HUES48 (cell line): ENCODE data around the gene GNL1.
"Not testable (repeated sequence)": the region's sequence is repeated elsewhere in the genome, so short reads cannot be mapped to it uniquely, and the experiment has no call there.

Experiments
- H3K27ac ChIP-seq: one replicate; pipeline ENCODE4 v1.7.0; 2013; ENCODE audit warnings: low read depth, low read length, inconsistent platforms
- H3K27me3 ChIP-seq: 2 replicates; pipeline ENCODE4 v1.6.1; 2013; ENCODE audit warnings: mild to moderate bottlenecking, low read length; ENCODE audit not compliant: control insufficient read depth, insufficient read depth
- H3K36me3 ChIP-seq: 2 replicates; pipeline ENCODE4 v1.6.1; 2013; ENCODE audit warnings: low read length; ENCODE audit not compliant: control insufficient read depth, insufficient read depth
- H3K4me1 ChIP-seq: 2 replicates; pipeline ENCODE4 v1.6.1; 2013; ENCODE audit warnings: mild to moderate bottlenecking, low read length; ENCODE audit not compliant: control insufficient read depth, insufficient read depth
- H3K4me3 ChIP-seq: 2 replicates; pipeline ENCODE4 v1.5.1; 2013; ENCODE audit warnings: mild to moderate bottlenecking, low read depth, low read length
- H3K9ac ChIP-seq: 2 replicates; pipeline ENCODE4 v1.6.1; 2013; ENCODE audit warnings: mild to moderate bottlenecking, low read depth, low read length, moderate library complexity
- H3K9me3 ChIP-seq: 2 replicates; pipeline ENCODE4 v1.6.1; 2013; ENCODE audit warnings: low read length; ENCODE audit not compliant: control insufficient read depth, insufficient read depth

GNL1 gene

DNA sequence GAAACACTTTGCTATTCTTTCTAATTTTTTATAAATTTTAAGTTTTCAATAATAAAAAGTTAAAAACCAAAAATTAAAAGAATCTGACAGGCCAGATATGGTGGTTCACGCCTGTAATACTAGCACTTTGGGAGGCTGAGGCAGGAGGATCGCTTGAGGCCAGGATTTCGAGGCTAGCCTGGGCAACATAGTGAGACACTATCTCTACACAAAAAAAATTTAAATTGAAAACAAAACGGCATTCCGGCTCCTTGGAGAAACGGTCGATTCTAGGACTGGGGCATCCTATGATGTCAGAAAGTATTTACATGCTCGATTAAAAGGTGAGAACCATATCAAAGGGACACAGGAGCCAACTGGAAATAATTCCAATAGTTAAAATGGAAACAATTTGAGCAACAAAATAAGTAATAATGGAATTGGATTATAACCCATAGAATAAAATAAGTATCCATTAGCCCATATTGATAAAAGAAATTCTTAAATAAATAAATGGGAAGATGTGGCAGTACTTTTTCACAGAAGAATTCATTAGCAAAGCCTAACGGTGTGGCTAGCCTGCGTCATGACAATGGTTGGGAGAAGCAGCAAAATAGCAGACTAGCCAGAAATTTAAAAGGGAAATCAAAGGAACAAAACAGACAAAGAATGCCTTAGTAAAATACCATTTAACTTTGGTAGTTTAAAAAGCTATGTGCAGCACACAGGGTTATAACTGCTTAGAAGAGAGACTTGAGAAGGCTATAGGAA is 45.7 kb downstream of the GNL1 start:
- Histone ChIP-seq H3K4me3 (no peak overlapping the region), H3K9me3 (no peaks in the 10 kb centered on the region), H3K4me1 (peaks cover 16% of the 10 kb centered on the region), H3K27me3 (no peaks in the 10 kb centered on the region), H3K27ac (peak overlapping the region; percentile 42), H3K36me3 (no peaks in the 10 kb centered on the region), H3K9ac (no peak overlapping the region)

DNA sequence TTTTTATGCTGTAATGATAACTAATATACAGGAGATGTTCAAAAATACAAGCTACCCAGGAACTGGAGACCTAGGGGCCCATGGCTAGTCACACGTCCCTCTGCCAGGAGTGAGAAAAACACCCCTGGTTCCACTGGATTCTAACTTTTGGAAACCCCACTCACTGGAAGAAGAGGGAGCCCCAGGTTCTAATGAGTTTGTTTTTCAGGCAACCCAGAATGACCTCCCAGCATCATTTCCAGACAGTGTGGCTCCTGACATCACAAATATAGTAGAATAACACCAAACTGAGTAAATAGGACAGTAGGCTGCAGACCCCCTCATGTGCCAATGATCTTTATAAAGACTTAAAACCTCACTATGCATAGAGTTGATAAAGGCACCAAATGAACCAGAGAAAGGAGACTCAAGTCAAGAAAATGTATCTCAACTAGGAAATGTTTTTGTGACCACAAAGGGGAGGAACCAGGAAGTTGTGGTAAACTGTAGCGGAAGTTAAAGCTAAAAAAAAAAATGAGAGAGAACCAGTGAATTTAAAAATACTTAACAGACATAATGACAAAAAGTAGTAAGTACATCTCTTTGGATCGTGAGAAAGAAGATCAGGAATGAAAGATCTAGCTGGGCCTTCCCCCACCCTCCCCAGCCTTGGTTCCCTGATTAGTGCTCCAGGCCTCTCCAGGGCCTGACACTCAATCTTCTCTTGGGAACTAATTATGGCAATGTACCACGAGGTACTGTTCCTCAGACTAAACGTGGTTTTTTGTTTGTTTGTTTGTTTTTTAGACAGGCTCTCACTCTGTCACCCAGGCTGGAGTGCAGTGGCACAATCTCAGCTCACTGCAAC is 47.2 kb downstream of the GNL1 start:
- Histone ChIP-seq H3K36me3 (no peaks in the 10 kb centered on the region), H3K4me1 (peaks cover 4% of the 10 kb centered on the region), H3K27me3 (no peaks in the 10 kb centered on the region), H3K9ac (no peak overlapping the region), H3K9me3 (no peaks in the 10 kb centered on the region), H3K4me3 (no peak overlapping the region), H3K27ac (no peak overlapping the region)

DNA sequence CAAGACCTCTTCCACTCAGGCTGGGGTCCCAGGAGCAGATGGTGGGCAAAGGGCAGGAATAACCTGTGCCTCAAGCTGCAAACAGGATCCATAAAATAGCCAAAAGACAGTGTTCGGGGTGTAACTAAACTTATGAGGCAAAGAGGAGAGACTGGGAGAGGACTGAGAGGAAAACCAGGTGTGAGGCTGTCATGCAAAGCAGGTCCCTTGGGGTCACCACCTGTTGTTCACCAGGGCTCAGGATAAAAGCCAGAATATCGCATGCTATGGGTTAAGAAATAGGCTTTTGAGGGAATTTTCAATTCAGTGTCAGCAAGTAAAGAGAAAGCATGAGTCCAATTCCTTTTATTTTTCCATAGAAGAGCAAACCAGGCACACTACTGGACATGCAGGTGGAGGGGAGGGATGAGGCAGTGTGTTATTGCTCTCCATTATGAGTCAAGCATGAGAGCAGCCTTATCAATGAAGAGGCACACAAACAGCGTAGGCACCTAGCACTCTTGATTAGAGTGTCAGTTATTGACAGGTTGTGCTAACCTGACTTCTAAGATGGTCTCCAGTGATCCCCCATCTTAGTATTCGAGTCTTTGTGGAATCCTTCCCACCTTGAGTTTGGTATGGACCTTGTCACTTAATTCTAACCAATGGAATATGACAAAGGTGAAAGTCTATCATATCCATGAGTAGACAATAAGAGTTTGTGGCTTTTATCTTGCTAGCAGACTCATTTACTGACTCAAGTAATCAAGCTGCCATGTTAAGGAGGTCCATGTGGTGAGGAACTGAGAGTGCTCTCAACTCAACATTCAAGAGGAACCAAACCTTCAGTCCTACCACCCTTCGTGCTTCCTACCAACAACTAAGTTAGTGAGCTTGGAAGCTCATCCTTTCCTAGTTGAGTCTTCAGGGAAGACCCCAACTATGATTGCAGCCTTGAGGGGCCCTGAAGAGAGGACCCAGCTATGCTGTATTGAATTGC is 48.2 kb downstream of the GNL1 start:
- H3K4me3 ChIP-seq = no peak overlapping the region
- H3K4me1 ChIP-seq = peaks cover 4% of the 10 kb centered on the region
- H3K36me3 ChIP-seq = no peaks in the 10 kb centered on the region
- no peaks in the 10 kb centered on the region for H3K9me3 ChIP-seq
- H3K9ac ChIP-seq = no peak overlapping the region
- no peak overlapping the region for H3K27ac ChIP-seq
- H3K27me3 ChIP-seq = no peaks in the 10 kb centered on the region

DNA sequence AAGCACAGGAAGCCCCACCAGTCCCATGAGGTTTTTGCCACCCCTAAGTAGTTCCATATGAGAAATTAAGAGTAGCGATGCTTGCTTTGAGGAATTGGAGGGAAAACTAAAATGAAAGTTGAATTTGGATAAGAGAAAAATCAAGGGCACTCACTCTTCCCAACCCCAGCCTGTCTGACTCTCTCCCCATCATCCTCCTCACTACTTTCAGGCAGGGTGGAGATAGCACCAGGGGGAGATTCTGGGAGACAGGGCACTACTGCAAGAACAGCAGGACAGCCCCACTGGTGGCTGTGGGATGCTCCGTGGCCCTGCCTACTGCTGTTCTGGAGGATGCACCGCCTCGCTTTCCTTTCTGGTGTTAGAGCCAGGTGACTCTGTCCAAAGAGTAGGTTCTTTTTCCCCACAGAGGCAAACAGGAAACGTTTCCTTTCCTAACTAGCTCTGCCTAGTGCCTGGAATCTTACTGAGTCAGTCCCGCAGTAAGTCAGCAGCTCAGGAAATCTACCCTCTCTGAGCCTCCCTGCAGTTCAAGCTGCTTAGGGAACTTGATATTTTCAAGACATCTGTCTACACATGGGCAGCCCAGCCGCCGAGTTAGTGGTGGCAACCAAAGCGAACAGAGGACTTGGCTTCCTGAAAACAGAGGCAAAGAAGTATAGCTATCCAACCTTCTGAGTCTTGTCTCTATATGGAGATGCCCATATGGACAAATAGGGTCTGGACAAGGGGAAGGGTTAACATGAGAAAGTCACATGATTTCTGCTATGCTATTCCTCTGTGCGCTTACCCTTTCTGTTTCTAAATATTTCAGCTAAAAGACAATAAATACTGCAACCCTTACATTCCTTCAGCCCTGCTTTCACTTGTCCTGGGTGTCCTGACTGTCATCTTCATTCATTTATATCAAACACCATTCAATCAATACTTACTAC is 55.6 kb downstream of the GNL1 start:
- Histone ChIP-seq H3K27ac (no peak overlapping the region), H3K4me1 (no peaks in the 10 kb centered on the region), H3K9me3 (no peaks in the 10 kb centered on the region), H3K9ac (no peak overlapping the region), H3K36me3 (no peaks in the 10 kb centered on the region), H3K4me3 (no peak overlapping the region), H3K27me3 (no peaks in the 10 kb centered on the region)

DNA sequence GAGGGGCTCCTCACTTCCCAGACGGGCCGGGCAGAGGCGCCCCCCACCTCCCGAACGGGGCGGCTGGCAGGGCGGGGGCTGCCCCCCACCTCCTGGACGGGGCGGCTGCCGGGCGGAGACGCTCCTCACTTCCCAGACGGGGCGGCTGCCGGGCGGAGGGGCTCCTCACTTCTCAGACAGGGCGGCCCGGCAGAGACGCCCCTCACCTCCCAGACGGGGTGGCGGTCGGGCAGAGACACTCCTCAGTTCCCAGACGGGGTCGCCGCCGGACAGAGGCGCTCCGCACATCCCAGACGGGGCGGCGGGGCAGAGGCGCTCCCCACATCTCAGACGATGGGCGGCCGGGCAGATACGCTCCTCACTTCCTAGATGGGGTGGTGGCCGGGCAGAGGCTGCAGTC is 57.6 kb downstream of the GNL1 start:
- not testable (repeated sequence) for H3K27me3 ChIP-seq, H3K9ac ChIP-seq, H3K36me3 ChIP-seq, H3K4me1 ChIP-seq, H3K4me3 ChIP-seq, H3K9me3 ChIP-seq, H3K27ac ChIP-seq

DNA sequence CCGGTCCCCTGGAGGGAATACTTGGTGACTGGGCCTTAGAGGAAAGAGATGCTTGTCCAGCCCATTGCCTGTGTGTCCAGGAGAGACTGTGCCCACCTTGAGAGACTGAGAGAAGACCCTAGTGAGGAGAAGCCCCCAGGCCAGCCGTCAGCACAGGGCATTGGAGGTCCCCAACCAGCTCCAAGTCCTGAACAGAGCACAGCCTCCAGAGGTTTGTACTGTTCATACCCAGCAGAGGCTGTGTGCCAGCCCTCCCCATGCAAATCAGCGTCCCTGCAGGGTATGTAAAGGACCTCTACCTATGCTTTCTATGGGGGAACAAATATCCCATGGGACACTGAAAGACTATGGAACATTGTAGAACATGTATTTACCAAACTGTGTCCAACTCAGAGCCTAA is 58.6 kb downstream of the GNL1 start:
- H3K36me3 ChIP-seq = 0 out of 2 replicates have a peak, but pooled peaks cover 1% of the 10 kb centered on the region
- no peaks in the 10 kb centered on the region for H3K27me3 ChIP-seq
- no peak overlapping the region for H3K9ac ChIP-seq
- H3K4me3 ChIP-seq = no peak overlapping the region
- H3K4me1 ChIP-seq = no peaks in the 10 kb centered on the region
- H3K27ac ChIP-seq = no peak overlapping the region
- H3K9me3 ChIP-seq = no peaks in the 10 kb centered on the region

DNA sequence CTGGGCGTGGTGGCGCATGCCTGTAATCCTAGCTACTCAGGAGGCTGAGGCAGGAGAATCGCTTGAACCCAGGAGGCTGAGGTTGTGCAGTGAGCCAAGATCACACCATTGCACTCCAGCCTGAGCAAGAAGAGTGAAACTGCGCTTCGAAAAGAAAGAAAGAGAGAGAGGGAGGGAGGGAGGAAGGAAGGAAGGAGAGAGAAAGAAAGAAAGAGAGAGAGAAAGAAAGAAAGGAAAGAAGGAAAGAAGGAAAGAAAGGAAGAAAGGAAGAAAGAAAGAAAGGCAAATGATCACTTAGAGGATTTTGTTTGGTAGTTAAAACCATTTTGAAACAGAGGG is 59.1 kb downstream of the GNL1 start:
- H3K27ac ChIP-seq, H3K9ac ChIP-seq, H3K4me1 ChIP-seq, H3K27me3 ChIP-seq, H3K9me3 ChIP-seq, H3K4me3 ChIP-seq, H3K36me3 ChIP-seq: not testable (repeated sequence)

DNA sequence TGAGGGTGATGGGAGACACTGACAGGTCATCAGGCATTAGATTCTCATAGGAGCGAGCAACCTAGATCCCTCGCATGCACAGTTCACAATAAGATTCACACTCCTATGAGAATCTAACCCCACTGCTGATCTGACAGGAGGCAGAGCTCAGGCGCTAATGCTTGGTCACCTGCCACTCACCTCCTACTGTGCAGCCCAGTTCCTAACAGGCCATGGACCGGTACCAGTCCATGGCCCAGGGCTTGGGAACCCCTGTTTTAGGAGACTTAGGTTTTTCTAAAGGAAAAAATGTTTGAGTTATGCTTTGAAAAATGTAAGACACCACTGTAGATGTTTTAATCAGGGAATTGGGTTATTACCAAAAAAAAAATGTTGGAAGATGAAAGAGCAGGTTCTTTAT is 60.3 kb downstream of the GNL1 start:
- H3K36me3 ChIP-seq = peaks cover 16% of the 10 kb centered on the region
- H3K27me3 ChIP-seq = no peaks in the 10 kb centered on the region
- no peaks in the 10 kb centered on the region for H3K4me1 ChIP-seq
- H3K9me3 ChIP-seq = no peaks in the 10 kb centered on the region
- no peak overlapping the region for H3K4me3 ChIP-seq
- no peak overlapping the region for H3K27ac ChIP-seq
- no peak overlapping the region for H3K9ac ChIP-seq

DNA sequence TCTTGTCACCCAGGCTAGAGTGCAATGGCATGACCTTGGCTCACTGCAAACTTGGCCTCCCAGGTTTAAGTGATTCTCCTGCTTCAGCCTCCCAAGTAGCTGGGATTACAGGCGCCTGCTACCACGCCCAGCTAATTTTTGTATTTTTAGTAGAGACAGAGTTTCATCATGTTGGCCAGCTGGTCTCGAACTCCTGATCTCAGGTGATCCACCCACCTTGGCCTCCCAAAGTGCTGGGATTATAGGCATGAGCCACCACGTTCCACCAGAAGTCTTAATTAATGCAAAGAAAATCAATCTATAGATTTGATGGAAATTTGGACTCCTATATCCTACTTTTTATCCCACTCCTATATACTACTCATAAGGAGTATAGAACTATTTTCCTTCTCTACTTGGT is 61.2 kb downstream of the GNL1 start:
- not testable (repeated sequence) for H3K27me3 ChIP-seq, H3K9ac ChIP-seq, H3K4me3 ChIP-seq, H3K27ac ChIP-seq, H3K4me1 ChIP-seq, H3K9me3 ChIP-seq
- H3K36me3 ChIP-seq = peaks cover 23% of the 10 kb centered on the region

DNA sequence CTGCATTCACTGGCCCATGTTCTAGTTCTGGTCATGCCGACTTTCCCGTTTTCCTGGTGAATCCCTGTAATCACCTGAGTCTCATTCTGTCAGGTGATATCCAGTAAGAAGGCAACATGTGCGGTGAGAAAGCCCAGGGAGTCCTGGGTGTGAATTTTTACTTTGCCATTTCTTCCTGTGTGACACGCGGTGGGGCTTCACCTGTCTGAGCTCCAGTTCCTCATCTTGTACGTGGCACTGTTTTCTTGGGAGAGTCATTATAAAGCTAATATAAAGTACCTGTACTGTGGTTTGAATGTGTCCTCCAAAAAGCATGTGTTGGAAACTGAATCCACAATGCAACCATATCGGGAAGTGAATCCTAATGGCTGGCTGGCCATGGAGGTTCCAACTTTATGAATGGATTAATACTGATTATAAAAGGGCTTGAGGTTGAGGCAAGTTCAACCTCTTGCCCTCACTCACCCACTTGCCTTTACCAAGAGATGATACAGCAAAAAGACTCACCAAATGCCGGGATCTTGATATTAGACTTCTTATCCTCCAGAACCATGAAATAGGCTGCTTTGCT is 61.9 kb downstream of the GNL1 start:
- H3K4me1 ChIP-seq = peaks cover 3% of the 10 kb centered on the region; the same call in 1 of the 2 replicates
- no peaks in the 10 kb centered on the region for H3K9me3 ChIP-seq
- H3K36me3 ChIP-seq = peaks cover 23% of the 10 kb centered on the region
- no peak overlapping the region for H3K27ac ChIP-seq
- H3K9ac ChIP-seq = no peak overlapping the region
- H3K27me3 ChIP-seq = no peaks in the 10 kb centered on the region
- H3K4me3 ChIP-seq = no peak overlapping the region
